Gastroesophageal sphincter (tissue), 4 donors: ENCODE results near the gene NOX5. TPM values are rescaled to one million over a fixed set of nuclear protein-coding genes. Genes with fewer than 3 reads are reported as not detected.

Experiments
- ATAC-seq: fragments of 150-250 bp; one replicate; pipeline ENCODE4 v1.9.1; 2016; ENCODE audit warnings: mild to moderate bottlenecking, moderate library complexity
- H3K27ac ChIP-seq, 4 donors: fragments of 200-600 bp; sonication (generic) in 3 of 4; 1 replicate in 3 of 4; 2 replicates in 1 of 4; pipeline ENCODE4 v1.5.1; 2016 to 2019
- H3K27me3 ChIP-seq: fragments of 200-600 bp; sonication (generic); one replicate; pipeline ENCODE4 v1.5.1; 2019
- H3K36me3 ChIP-seq, 2 donors: fragments of 200-600 bp; sonication (generic); one replicate each; pipeline ENCODE4 v1.5.1; 2019; ENCODE audit warnings: control low read depth in 1 of 2
- H3K4me1 ChIP-seq, 3 donors: fragments of 200-600 bp; sonication (generic); 1 replicate in 2 of 3; 2 replicates in 1 of 3; pipeline ENCODE4 v1.5.1; 2016 to 2019; ENCODE audit warnings: control low read depth in 2 of 3
- H3K4me3 ChIP-seq, 2 donors: fragments of 200-600 bp; sonication (generic); one replicate each; pipeline ENCODE4 v1.5.1; 2019; ENCODE audit warnings: mild to moderate bottlenecking in 1 of 2, moderate library complexity in 1 of 2
- H3K9me3 ChIP-seq, 3 donors: fragments of 200-600 bp; sonication (generic); one replicate each; pipeline ENCODE4 v1.5.1; 2017 to 2019; ENCODE audit warnings: control low read depth in 2 of 3
- EP300 ChIP-seq: sonication (generic); formaldehyde crosslinking; IDR thresholded peaks from one replicate; pipeline ENCODE4 v1.6.1; 2017; ENCODE audit warnings: antibody characterized with exemption, mild to moderate bottlenecking
- POLR2A ChIP-seq, 2 donors: fragments of 450-650 bp; IDR thresholded peaks; one replicate each; pipeline ENCODE4 v1.6.1; 2017; ENCODE audit warnings: antibody characterized with exemption in 2 of 2, mild to moderate bottlenecking in 2 of 2, moderate library complexity in 1 of 2
- POLR2AphosphoS5 ChIP-seq: sonication (generic); formaldehyde crosslinking; IDR thresholded peaks from one replicate; pipeline ENCODE4 v1.6.1; 2017; ENCODE audit warnings: antibody characterized with exemption
- WGBS, 2 donors: methylation state at CpG; one replicate each; pipeline ENCODE4 v1.1.5; 2018; ENCODE audit warnings: low coverage in 1 of 2; 5-methylcytosine and 5-hydroxymethylcytosine counted together
- total RNA-seq, 4 donors: library from RNA; depleted of rRNA; stranded (reverse); fragments of >200 nt; gene quantifications; one replicate each; pipeline ENCODE4 v1.1.0, GENCODE V29; 2016
- TF ChIP-seq, protein P1 (sequence below), 4 experiments: fragments of 200-600 bp in 2 of 4; fragments of 450-650 bp in 2 of 4; sonication (generic) in 1 of 4; IDR thresholded peaks; one replicate each; pipeline ENCODE4 v1.5.1; 2017 to 2019; ENCODE audit warnings: antibody characterized with exemption in 4 of 4, mild to moderate bottlenecking in 2 of 4, moderate library complexity in 2 of 4

The NOX5 gene
- total RNA-seq, 4 donors from 2014 or later, result 0.12 to 0.54 TPM; not detected in 2

DNA sequence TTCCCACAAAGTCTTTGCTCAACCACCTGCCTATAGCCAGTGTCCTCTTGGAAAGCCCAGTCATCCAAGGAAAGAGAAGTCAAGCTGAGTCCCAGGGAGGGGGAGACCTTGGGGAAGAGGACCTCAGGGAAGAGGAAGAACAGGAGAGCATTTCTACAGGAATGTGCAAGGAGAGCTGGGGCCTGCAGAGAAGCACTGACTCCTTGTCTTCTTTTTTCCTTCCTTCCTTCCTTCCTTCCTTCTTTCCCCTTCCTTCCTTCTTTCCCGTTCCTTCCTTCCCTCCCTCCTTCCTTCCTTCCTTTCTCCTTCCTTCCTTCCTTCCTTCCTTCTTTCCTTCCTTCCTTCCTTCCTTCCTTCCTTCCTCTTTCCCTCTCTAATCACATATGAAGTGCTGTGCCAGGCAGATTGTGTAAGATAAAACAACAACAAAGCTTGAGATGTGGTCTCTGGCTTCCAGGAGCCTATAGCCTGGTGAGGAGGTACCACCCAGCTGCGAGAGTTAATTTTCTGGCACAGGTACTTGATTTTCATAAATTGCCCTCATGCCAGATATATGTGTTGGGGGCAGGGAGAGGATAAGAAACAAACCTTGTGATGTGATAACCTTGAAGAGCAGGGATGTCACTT, 70.0 kb downstream of the NOX5 start:
- no peak for TF ChIP-seq EP300
- no peak for TF ChIP-seq POLR2A (IDR thresholded peaks at IDR 0.05)
- TF ChIP-seq, protein P1, sequence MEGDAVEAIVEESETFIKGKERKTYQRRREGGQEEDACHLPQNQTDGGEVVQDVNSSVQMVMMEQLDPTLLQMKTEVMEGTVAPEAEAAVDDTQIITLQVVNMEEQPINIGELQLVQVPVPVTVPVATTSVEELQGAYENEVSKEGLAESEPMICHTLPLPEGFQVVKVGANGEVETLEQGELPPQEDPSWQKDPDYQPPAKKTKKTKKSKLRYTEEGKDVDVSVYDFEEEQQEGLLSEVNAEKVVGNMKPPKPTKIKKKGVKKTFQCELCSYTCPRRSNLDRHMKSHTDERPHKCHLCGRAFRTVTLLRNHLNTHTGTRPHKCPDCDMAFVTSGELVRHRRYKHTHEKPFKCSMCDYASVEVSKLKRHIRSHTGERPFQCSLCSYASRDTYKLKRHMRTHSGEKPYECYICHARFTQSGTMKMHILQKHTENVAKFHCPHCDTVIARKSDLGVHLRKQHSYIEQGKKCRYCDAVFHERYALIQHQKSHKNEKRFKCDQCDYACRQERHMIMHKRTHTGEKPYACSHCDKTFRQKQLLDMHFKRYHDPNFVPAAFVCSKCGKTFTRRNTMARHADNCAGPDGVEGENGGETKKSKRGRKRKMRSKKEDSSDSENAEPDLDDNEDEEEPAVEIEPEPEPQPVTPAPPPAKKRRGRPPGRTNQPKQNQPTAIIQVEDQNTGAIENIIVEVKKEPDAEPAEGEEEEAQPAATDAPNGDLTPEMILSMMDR (IDR thresholded peaks at IDR 0.05), result no peak
- no peak for TF ChIP-seq POLR2AphosphoS5
- H3K27me3 ChIP-seq, result peaks cover 8% of the 10 kb centered on the region
- no peak overlapping the region for H3K4me3 ChIP-seq
- WGBS, 2 donors, result 60 to 80% methylated on average over 2 of the region's 2 CpGs
- H3K9me3 ChIP-seq, result no peaks in the 10 kb centered on the region
- H3K36me3 ChIP-seq, result no peaks in the 10 kb centered on the region
- H3K4me1 ChIP-seq, result peaks cover 0 to 29% (median 7%) of the 10 kb centered on the region in 3 donors
- ATAC-seq, result no peak
- no peak overlapping the region for H3K27ac ChIP-seq

DNA sequence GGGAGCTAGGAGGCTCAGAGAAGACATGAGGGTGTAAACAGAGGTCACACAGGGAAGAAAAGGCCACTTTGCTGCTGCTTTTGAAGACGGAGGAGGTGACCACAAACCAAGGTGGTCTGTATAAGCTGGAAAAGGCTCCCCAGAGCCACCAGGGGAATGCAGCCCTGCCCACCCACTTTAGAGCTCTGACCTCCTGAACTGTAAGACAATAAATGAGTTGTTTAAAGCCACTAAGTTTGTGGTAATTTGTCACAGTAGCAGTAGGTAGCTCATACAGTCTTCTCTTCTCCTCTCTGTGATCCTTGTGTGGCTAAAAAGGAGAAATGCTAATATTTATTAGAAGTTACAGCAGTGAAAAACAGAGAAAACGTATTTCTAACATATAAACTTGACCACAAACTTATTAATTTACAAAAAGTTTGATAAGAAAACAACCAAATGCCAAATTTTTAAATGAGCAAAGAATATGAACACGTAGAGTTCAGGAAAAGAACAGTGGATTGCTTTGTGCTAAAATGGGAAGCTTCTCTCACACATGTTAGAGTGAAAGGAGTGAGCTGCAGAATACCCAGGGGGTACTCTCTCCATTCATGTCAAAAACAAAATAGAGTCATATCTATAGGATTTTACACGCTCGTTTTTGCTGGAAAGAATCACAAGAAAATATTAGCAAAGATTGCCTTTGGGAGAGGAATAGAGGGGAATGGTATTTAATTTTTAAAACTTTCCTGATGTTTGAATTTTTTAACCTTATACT, 71.0 kb downstream of the NOX5 start:
- Histone ChIP-seq H3K27ac (no peak overlapping the region), H3K9me3 (no peaks in the 10 kb centered on the region), H3K4me3 (no peak overlapping the region), H3K36me3 (no peaks in the 10 kb centered on the region), H3K27me3 (peaks cover 12% of the 10 kb centered on the region), H3K4me1 (peaks cover 0 to 27% (median 7%) of the 10 kb centered on the region in 3 donors)
- TF ChIP-seq POLR2AphosphoS5 (no peak), EP300 (no peak)
- TF ChIP-seq, protein P1 (IDR thresholded peaks at IDR 0.05), result no peak
- no peak for ATAC-seq
- WGBS, 2 donors, result 61 to 64% methylated on average over 5 of the region's 5 CpGs

- Histone ChIP-seq H3K36me3 (no peaks in the 10 kb centered on the region), H3K4me3 (no peak overlapping the region), H3K4me1 (peaks cover 0 to 17% (median 0%) of the 10 kb centered on the region in 3 donors), H3K9me3 (no peaks in the 10 kb centered on the region), H3K27me3 (peaks cover 12% of the 10 kb centered on the region), H3K27ac (no peak overlapping the region)
- no peak for ATAC-seq
- no peak for TF ChIP-seq POLR2AphosphoS5
- TF ChIP-seq EP300, result no peak
- TF ChIP-seq, protein P1 (IDR thresholded peaks at IDR 0.05), result no peak
- no peak for TF ChIP-seq POLR2A (IDR thresholded peaks at IDR 0.05)
- WGBS, 2 donors, result 51 to 80% methylated on average over 4 to 9 of the region's 14 CpGs
Measured at GRCh38 chr15:69086427-69087204, 72.1 kb downstream of the NOX5 start.

DNA sequence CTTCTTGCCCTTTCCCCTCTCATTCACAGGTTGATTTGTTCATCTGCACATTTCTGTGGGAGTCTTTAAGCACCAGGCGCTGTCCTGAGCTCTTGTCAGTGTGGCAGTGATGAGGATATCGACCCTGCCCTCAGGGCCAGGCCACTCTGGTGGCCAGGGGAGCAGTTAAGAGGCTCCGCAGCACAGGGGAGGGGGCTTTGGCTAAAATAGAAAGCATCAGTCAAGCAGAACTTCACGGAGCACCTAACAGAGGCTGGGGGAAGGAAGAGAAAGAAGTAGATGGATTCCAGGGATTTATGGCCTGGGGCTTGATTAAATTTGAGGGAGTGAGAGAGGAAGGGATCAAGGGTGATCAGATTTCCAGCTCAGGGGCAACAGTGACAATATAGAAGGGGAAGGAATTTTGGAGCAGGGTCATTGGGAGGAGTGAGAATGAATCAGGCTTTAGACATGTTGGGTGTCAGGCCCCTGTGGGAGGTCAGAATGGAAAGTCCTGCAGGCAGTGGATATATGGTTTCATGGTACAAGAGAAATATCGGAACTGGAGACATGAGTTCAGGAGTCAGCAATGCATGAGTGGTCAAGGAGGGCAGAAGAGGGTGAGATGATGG, 73.0 kb downstream of the NOX5 start:
- ATAC-seq, result no peak
- H3K36me3 ChIP-seq, result no peaks in the 10 kb centered on the region
- no peak overlapping the region for H3K4me3 ChIP-seq
- WGBS, 2 donors, result 90 to 91% methylated on average over 1 to 2 of the region's 5 CpGs
- H3K27ac ChIP-seq, result no peak overlapping the region
- H3K4me1 ChIP-seq, result peaks cover 0 to 14% (median 0%) of the 10 kb centered on the region in 3 donors
- H3K9me3 ChIP-seq, result no peaks in the 10 kb centered on the region
- H3K27me3 ChIP-seq, result peaks cover 12% of the 10 kb centered on the region
- TF ChIP-seq, protein P1 (IDR thresholded peaks at IDR 0.05), result no peak
- TF ChIP-seq EP300, result no peak
